HL-60 (cell line): Measurements from ENCODE around the gene COQ6.
"Not testable (repeated sequence)": the region's sequence is repeated elsewhere in the genome, so short reads cannot be mapped to it uniquely, and the experiment has no call there.

ENCODE experiments used
- DNase-seq, 2 experiments: peaks; one replicate each; pipeline ENCODE4 v3.0.0-alpha.2; 2010 to 2020; ENCODE audit warnings: low read depth in 1 of 2, low spot score in 1 of 2
- H3K27ac ChIP-seq: fragments of 250-450 bp; sonication (Bioruptor Pico); replicated peaks from 2 replicates; pipeline ENCODE4 v1.5.1; 2020; ENCODE audit warnings: mild to moderate bottlenecking, moderate library complexity
- H3K27me3 ChIP-seq: fragments of 250-450 bp; sonication (Bioruptor Pico); 2 replicates; pipeline ENCODE4 v1.5.1; 2021; ENCODE audit warnings: mild to moderate bottlenecking, moderate library complexity; ENCODE audit not compliant: insufficient read depth, poor library complexity, severe bottlenecking
- H3K4me3 ChIP-seq: replicated peaks from 2 replicates; pipeline ENCODE4 v1.5.1; 2011; ENCODE audit warnings: mild to moderate bottlenecking, control low read depth, low read length; ENCODE audit not compliant: insufficient read depth
- CTCF ChIP-seq: IDR thresholded peaks from one replicate; pipeline ENCODE4 v1.5.1; 2011; ENCODE audit warnings: low read length, control low read depth, inconsistent platforms; ENCODE audit not compliant: insufficient read depth
- GABPA ChIP-seq: IDR thresholded peaks from 2 replicates; pipeline ENCODE4 v1.6.1; 2012; ENCODE audit warnings: low read depth
- POLR2AphosphoS5 ChIP-seq: IDR thresholded peaks from 2 replicates; pipeline ENCODE4 v1.6.1; 2012; ENCODE audit warnings: low read depth
- SPI1 ChIP-seq: IDR thresholded peaks from 2 replicates; pipeline ENCODE4 v1.6.1; 2012; ENCODE audit warnings: low read depth, mild to moderate bottlenecking, borderline replicate concordance
- TF ChIP-seq, protein P1 (sequence below): IDR thresholded peaks from 2 replicates; pipeline ENCODE4 v1.6.1; 2012; ENCODE audit warnings: low read depth; ENCODE audit not compliant: insufficient replicate concordance

Gene COQ6

GRCh38 chr14:73998726-73999125 is 48.6 kb downstream of the COQ6 start:
- TF ChIP-seq SPI1: no peak
- no peak for TF ChIP-seq POLR2AphosphoS5
- no peak for TF ChIP-seq GABPA
- TF ChIP-seq, protein P1, sequence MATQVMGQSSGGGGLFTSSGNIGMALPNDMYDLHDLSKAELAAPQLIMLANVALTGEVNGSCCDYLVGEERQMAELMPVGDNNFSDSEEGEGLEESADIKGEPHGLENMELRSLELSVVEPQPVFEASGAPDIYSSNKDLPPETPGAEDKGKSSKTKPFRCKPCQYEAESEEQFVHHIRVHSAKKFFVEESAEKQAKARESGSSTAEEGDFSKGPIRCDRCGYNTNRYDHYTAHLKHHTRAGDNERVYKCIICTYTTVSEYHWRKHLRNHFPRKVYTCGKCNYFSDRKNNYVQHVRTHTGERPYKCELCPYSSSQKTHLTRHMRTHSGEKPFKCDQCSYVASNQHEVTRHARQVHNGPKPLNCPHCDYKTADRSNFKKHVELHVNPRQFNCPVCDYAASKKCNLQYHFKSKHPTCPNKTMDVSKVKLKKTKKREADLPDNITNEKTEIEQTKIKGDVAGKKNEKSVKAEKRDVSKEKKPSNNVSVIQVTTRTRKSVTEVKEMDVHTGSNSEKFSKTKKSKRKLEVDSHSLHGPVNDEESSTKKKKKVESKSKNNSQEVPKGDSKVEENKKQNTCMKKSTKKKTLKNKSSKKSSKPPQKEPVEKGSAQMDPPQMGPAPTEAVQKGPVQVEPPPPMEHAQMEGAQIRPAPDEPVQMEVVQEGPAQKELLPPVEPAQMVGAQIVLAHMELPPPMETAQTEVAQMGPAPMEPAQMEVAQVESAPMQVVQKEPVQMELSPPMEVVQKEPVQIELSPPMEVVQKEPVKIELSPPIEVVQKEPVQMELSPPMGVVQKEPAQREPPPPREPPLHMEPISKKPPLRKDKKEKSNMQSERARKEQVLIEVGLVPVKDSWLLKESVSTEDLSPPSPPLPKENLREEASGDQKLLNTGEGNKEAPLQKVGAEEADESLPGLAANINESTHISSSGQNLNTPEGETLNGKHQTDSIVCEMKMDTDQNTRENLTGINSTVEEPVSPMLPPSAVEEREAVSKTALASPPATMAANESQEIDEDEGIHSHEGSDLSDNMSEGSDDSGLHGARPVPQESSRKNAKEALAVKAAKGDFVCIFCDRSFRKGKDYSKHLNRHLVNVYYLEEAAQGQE: no peak
- no peak overlapping the region for H3K4me3 ChIP-seq
- H3K27me3 ChIP-seq: no peaks in the 10 kb centered on the region
- H3K27ac ChIP-seq: no peak overlapping the region
- no peak for DNase-seq

- H3K4me3 ChIP-seq, H3K27me3 ChIP-seq, DNase-seq, H3K27ac ChIP-seq: not testable (repeated sequence)
Observed at GRCh38 chr14:74005664-74006063, 55.6 kb downstream of the COQ6 start.

GRCh38 chr14:74008843-74009499 is 58.9 kb downstream of the COQ6 start:
- no peak for DNase-seq
- Histone ChIP-seq H3K27ac (no peak overlapping the region), H3K27me3 (no peaks in the 10 kb centered on the region), H3K4me3 (no peak overlapping the region)
- no peak for TF ChIP-seq SPI1
- TF ChIP-seq, protein P1: no peak
- no peak for TF ChIP-seq POLR2AphosphoS5
- TF ChIP-seq GABPA: no peak
- TF ChIP-seq CTCF: no peak
